GM21367 (cell line): ENCODE data around the gene CKLF.
"Not testable (repeated sequence)": the region's sequence is repeated elsewhere in the genome, so short reads cannot be mapped to it uniquely, and the experiment has no call there.

Source experiments
- ATAC-seq: cut with Tn5 transposase; IDR thresholded peaks from one replicate; pipeline ENCODE4 v1.9.1; 2021; ENCODE audit not compliant: unreplicated experiment

Gene CKLF

GRCh38 chr16:66596986-66597848 is 44.8 kb downstream of the CKLF start:
- no peak for ATAC-seq

- ATAC-seq, result no peak
Observed at GRCh38 chr16:66598111-66598510, 45.7 kb downstream of the CKLF start.

GRCh38 chr16:66599726-66600125 is 47.4 kb downstream of the CKLF start:
- no peak for ATAC-seq

GRCh38 chr16:66600477-66600876 is 48.1 kb downstream of the CKLF start:
- no peak for ATAC-seq

GRCh38 chr16:66601471-66601870 is 49.1 kb downstream of the CKLF start:
- ATAC-seq, result no peak

GRCh38 chr16:66603537-66604375 is 51.4 kb downstream of the CKLF start:
- no peak for ATAC-seq

GRCh38 chr16:66604376-66605176 is 52.2 kb downstream of the CKLF start, which contains the start of gene CMTM3:
TSS of gene CMTM3 (plus strand) at chr16:66604704. CDS start at chr16:66604806, 102 bp downstream.
- ATAC-seq, result peak; percentile 36

- ATAC-seq, result no peak
Observed at GRCh38 chr16:66605177-66605978, 53.0 kb downstream of the CKLF start.

GRCh38 chr16:66605979-66606751 is 53.8 kb downstream of the CKLF start:
- peak; percentile 50 for ATAC-seq

- no peak for ATAC-seq
Observed at GRCh38 chr16:66608241-66609138, 56.1 kb downstream of the CKLF start.

- ATAC-seq, result no peak
Observed at GRCh38 chr16:66609139-66609510, 56.7 kb downstream of the CKLF start.

- ATAC-seq, result no peak
Observed at GRCh38 chr16:66610111-66610820, 57.9 kb downstream of the CKLF start.

- not testable (repeated sequence) for ATAC-seq
Observed at GRCh38 chr16:66611911-66612310, 59.5 kb downstream of the CKLF start.

- ATAC-seq, result no peak
Observed at GRCh38 chr16:66612422-66612821, 60.0 kb downstream of the CKLF start.

- ATAC-seq, result no peak
Observed at GRCh38 chr16:66614161-66614802, 61.9 kb downstream of the CKLF start.
